IMR-90 (cell line): ENCODE results near the gene ZFPM1. TPM values are rescaled to one million over a fixed set of nuclear protein-coding genes. Genes with fewer than 3 reads are reported as not detected.

ENCODE experiments used
- ATAC-seq: fragments of 200-7000 bp; cut with Tn5 transposase; 2 replicates; pipeline ENCODE4 v1.9.1; 2020; ENCODE audit warnings: low read depth, mild to moderate bottlenecking, moderate library complexity
- BruUV-seq: library from RNA; stranded (reverse); fragments of 400-500 nt; replicated peaks from 2 replicates; lab custom pipeline; 2021; lab: Mats Ljungman, UMichigan
- CTCF ChIA-PET: fragments of 300-600 bp; formaldehyde crosslinking; extraction: SDS; loops from one replicate; lab custom pipeline; 2021; ENCODE audit warnings: antibody characterized with exemption; lab: Yijun Ruan, JAX
- POLR2A ChIA-PET: fragments of 300-600 bp; sonication (Branson Sonifier 250); formaldehyde crosslinking; loops from one replicate; lab custom pipeline; 2022; ENCODE audit warnings: antibody characterized with exemption; ENCODE audit not compliant: unreplicated experiment; lab: Charles Lee
- DNase-seq: peaks from one replicate; pipeline ENCODE4 v3.0.0; 2013
- H2AFZ ChIP-seq: replicated peaks from 2 replicates; pipeline ENCODE3; 2013; ENCODE audit warnings: low read length, mild to moderate bottlenecking; ENCODE audit not compliant: poor library complexity
- H2AK5ac ChIP-seq: 2 replicates; pipeline ENCODE4 v1.6.1; 2013; ENCODE audit warnings: low read depth, low read length, inconsistent platforms
- H2AK9ac ChIP-seq: replicated peaks from 2 replicates; pipeline ENCODE3; 2013; ENCODE audit warnings: mild to moderate bottlenecking, low read depth, low read length, moderate library complexity; ENCODE audit not compliant: poor library complexity
- H2BK120ac ChIP-seq: 2 replicates; pipeline ENCODE4 v1.6.1; 2013; ENCODE audit warnings: low read depth, low read length, inconsistent platforms
- H2BK15ac ChIP-seq: 3 replicates; pipeline ENCODE4 v1.6.1; 2013; ENCODE audit warnings: low read depth, low read length, inconsistent platforms
- H2BK20ac ChIP-seq: 2 replicates; pipeline ENCODE4 v1.6.1; 2013; ENCODE audit warnings: low read depth, mild to moderate bottlenecking, inconsistent platforms, low read length, moderate library complexity
- H2BK5ac ChIP-seq: 2 replicates; pipeline ENCODE4 v1.6.1; 2013; ENCODE audit warnings: mild to moderate bottlenecking, low read depth, low read length, inconsistent platforms; ENCODE audit not compliant: poor library complexity, severe bottlenecking
- H3K14ac ChIP-seq: replicated peaks from 2 replicates; pipeline ENCODE4 v1.6.1; 2013; ENCODE audit warnings: low read depth, low read length, inconsistent platforms
- H3K18ac ChIP-seq: 2 replicates; pipeline ENCODE4 v1.6.1; 2013; ENCODE audit warnings: low read depth, low read length, control low read depth
- H3K23ac ChIP-seq: 2 replicates; pipeline ENCODE4 v1.6.1; 2013; ENCODE audit warnings: low read depth, low read length, inconsistent platforms
- H3K27ac ChIP-seq: 2 replicates; pipeline ENCODE4 v1.5.1; 2013; ENCODE audit warnings: mild to moderate bottlenecking, control low read depth, low read length; ENCODE audit not compliant: insufficient read depth
- H3K27me3 ChIP-seq: 2 replicates; pipeline ENCODE4 v1.6.1; 2013; ENCODE audit warnings: low read length; ENCODE audit not compliant: control insufficient read depth, insufficient read depth
- H3K36me3 ChIP-seq: 2 replicates; pipeline ENCODE4 v1.6.1; 2013; ENCODE audit warnings: low read length, mixed read lengths; ENCODE audit not compliant: control insufficient read depth, insufficient read depth
- H3K4ac ChIP-seq: 2 replicates; pipeline ENCODE4 v1.6.1; 2013; ENCODE audit warnings: low read depth, low read length, inconsistent platforms
- H3K4me1 ChIP-seq: 2 replicates; pipeline ENCODE4 v1.6.1; 2013; ENCODE audit warnings: low read length, mixed read lengths; ENCODE audit not compliant: control insufficient read depth, insufficient read depth
- H3K4me2 ChIP-seq: 2 replicates; pipeline ENCODE4 v1.6.1; 2013; ENCODE audit warnings: low read depth, mild to moderate bottlenecking, control low read depth, low read length, moderate library complexity
- H3K4me3 ChIP-seq: 2 replicates; pipeline ENCODE4 v1.5.1; 2013; ENCODE audit warnings: low read depth, mild to moderate bottlenecking, control low read depth, low read length, moderate library complexity; ENCODE audit not compliant: insufficient read depth
- H3K56ac ChIP-seq: 2 replicates; pipeline ENCODE4 v1.6.1; 2013; ENCODE audit warnings: low read length, inconsistent platforms; ENCODE audit not compliant: insufficient read depth; ENCODE audit errors: extremely low read depth
- H3K79me1 ChIP-seq, 2 experiments: 2 replicates each; pipeline ENCODE4 v1.6.1; 2013; ENCODE audit warnings: low read length in 2 of 2, inconsistent platforms in 1 of 2, low read depth in 1 of 2
- H3K9ac ChIP-seq: 2 replicates; pipeline ENCODE4 v1.6.1; 2013; ENCODE audit warnings: low read depth, low read length, control low read depth
- H3K9me1 ChIP-seq: 2 replicates; pipeline ENCODE4 v1.6.1; 2013; ENCODE audit warnings: low read length, inconsistent platforms; ENCODE audit not compliant: insufficient read depth
- H3K9me3 ChIP-seq: 2 replicates; pipeline ENCODE4 v1.6.1; 2013; ENCODE audit warnings: low read length; ENCODE audit not compliant: control insufficient read depth, insufficient read depth
- H4K20me1 ChIP-seq: 2 replicates; pipeline ENCODE4 v1.6.1; 2013; ENCODE audit warnings: low read length, inconsistent platforms; ENCODE audit not compliant: insufficient read depth
- H4K5ac ChIP-seq: 2 replicates; pipeline ENCODE4 v1.6.1; 2013; ENCODE audit warnings: mild to moderate bottlenecking, low read depth, low read length, control low read depth
- H4K8ac ChIP-seq, 2 experiments: 2 replicates each; pipeline ENCODE4 v1.6.1; 2013; ENCODE audit warnings: low read depth in 2 of 2, low read length in 2 of 2, control low read depth in 1 of 2, inconsistent platforms in 1 of 2
- H4K91ac ChIP-seq: 2 replicates; pipeline ENCODE4 v1.6.1; 2013; ENCODE audit warnings: low read depth, low read length, inconsistent platforms; ENCODE audit not compliant: insufficient read depth
- BHLHE40 ChIP-seq: fragments of 150-350 bp; IDR thresholded peaks from 2 replicates; pipeline ENCODE4 v1.6.1; 2016; ENCODE audit warnings: mild to moderate bottlenecking, low read depth, low read length
- CEBPB ChIP-seq: IDR thresholded peaks from 2 replicates; pipeline ENCODE4 v1.6.1; 2012; ENCODE audit warnings: low read depth, low read length, improper control_type of control experiment
- CHD1 ChIP-seq: IDR thresholded peaks from 2 replicates; pipeline ENCODE4 v1.6.1; 2012; ENCODE audit warnings: low read depth, low read length, improper control_type of control experiment
- CTCF ChIP-seq: conservative IDR thresholded peaks from 2 replicates; pipeline ENCODE4 v1.5.1; 2012; ENCODE audit warnings: mild to moderate bottlenecking, low read depth, low read length, improper control_type of control experiment
- ELK1 ChIP-seq: fragments of 150-350 bp; IDR thresholded peaks from 2 replicates; pipeline ENCODE4 v1.6.1; 2016; ENCODE audit warnings: low read depth, mild to moderate bottlenecking, low read length, moderate library complexity, borderline replicate concordance
- FOS ChIP-seq: fragments of 150-350 bp; IDR thresholded peaks from 2 replicates; pipeline ENCODE4 v1.6.1; 2016; ENCODE audit warnings: low read depth, low read length
- MAFK ChIP-seq: IDR thresholded peaks from 2 replicates; pipeline ENCODE4 v1.6.1; 2012; ENCODE audit warnings: low read depth, low read length, improper control_type of control experiment
- MAZ ChIP-seq: IDR thresholded peaks from 2 replicates; pipeline ENCODE4 v1.6.1; 2012; ENCODE audit warnings: low read depth, mild to moderate bottlenecking, low read length, improper control_type of control experiment, moderate library complexity, borderline replicate concordance
- MXI1 ChIP-seq: IDR thresholded peaks from 2 replicates; pipeline ENCODE4 v1.6.1; 2012; ENCODE audit warnings: low read depth, mild to moderate bottlenecking, low read length, moderate library complexity, borderline replicate concordance
- NFE2L2 ChIP-seq: fragments of 150-350 bp; IDR thresholded peaks from 2 replicates; pipeline ENCODE4 v1.6.1; 2016; ENCODE audit warnings: low read depth, mild to moderate bottlenecking, low read length
- POLR2A ChIP-seq: IDR thresholded peaks from 2 replicates; pipeline ENCODE4 v1.6.1; 2012; ENCODE audit warnings: mild to moderate bottlenecking, low read depth, low read length
- RAD21 ChIP-seq: IDR thresholded peaks from 2 replicates; pipeline ENCODE4 v1.6.1; 2012; ENCODE audit warnings: low read length, improper control_type of control experiment
- RCOR1 ChIP-seq: IDR thresholded peaks from 2 replicates; pipeline ENCODE4 v1.6.1; 2012; ENCODE audit warnings: mild to moderate bottlenecking, low read length, improper control_type of control experiment; ENCODE audit not compliant: insufficient replicate concordance
- RFX5 ChIP-seq: IDR thresholded peaks from 2 replicates; pipeline ENCODE4 v1.8.0; 2012; ENCODE audit warnings: low read depth, mild to moderate bottlenecking, low read length, moderate library complexity
- SMC3 ChIP-seq: fragments of 150-350 bp; IDR thresholded peaks from 2 replicates; pipeline ENCODE4 v1.6.1; 2016; ENCODE audit warnings: low read depth, mild to moderate bottlenecking, antibody characterized with exemption, low read length, moderate library complexity
- USF2 ChIP-seq: fragments of 150-350 bp; IDR thresholded peaks from 2 replicates; pipeline ENCODE4 v1.6.1; 2017; ENCODE audit warnings: mild to moderate bottlenecking, antibody characterized with exemption, low read length, low read depth
- WGBS, 2 experiments: methylation state at CpG; one replicate each; pipeline versions ENCODE4 v1.1.5 to v1.1.7; 2013; ENCODE audit warnings: missing lambda C conversion rate in 2 of 2; ENCODE audit not compliant: insufficient read length in 1 of 2; ENCODE audit errors: extremely low coverage in 2 of 2; 5-methylcytosine and 5-hydroxymethylcytosine counted together
- dilution Hi-C: fragments of 300-500 bp; cut with HindIII; formaldehyde crosslinking; loops from one replicate; pipeline ENCODE4 v1.14.3; 2018; ENCODE audit warnings: low sequenced_read_pairs; ENCODE audit not compliant: unreplicated experiment
- in situ Hi-C: fragments of 300-500 bp; cut with MboI; formaldehyde crosslinking; loops from 3 replicates; pipeline ENCODE4 v1.14.3; 2019; ENCODE audit warnings: low sequenced_read_pairs, inconsistent platforms, mixed read lengths
- intact Hi-C: fragments of 100-400 bp; cut with micrococcal nuclease; formaldehyde crosslinking; loops from 2 replicates; pipeline ENCODE4 v1.10.0; 2022
- polyA plus RNA-seq, 3 experiments: library from polyadenylated mRNA; depleted of rRNA; stranded (reverse); fragments of >200 nt; gene quantifications; 2 replicates each; pipeline ENCODE4 v1.2.3, GENCODE V29; 2012; ENCODE audit warnings: low replicate concordance in 1 of 3
- total RNA-seq: library from RNA; depleted of rRNA; stranded (reverse); fragments of >200 nt; gene quantifications from 2 replicates; pipeline ENCODE4 v1.2.3, GENCODE V29; 2012

The ZFPM1 gene
- total and polyA plus RNA-seq, 2 of the 4 experiments (the other 2 are of a cell fraction) = 0.36 to 1.1 TPM

GRCh38 chr16:88472069-88472468, 19.0 kb downstream of the ZFPM1 start:
- WGBS, 2 experiments = 93% methylated on average over 3 of the region's 12 CpGs; no CpG with 5 or more reads in 1 of the 2 experiments
- Histone ChIP-seq H3K4ac (no peak overlapping the region), H2BK15ac (no peak overlapping the region), H3K9me3 (no peaks in the 10 kb centered on the region), H2BK20ac (no peak overlapping the region), H3K9ac (no peak overlapping the region), H3K9me1 (0 out of 2 replicates have a peak, but pooled peaks cover 2% of the 10 kb centered on the region), H3K18ac (no peak overlapping the region), H3K36me3 (no peaks in the 10 kb centered on the region), H3K4me2 (no peak overlapping the region), H2AK9ac (no peak overlapping the region), H3K23ac (no peak overlapping the region), H2AK5ac (no peak overlapping the region), H3K27me3 (no peaks in the 10 kb centered on the region), H4K91ac (no peak overlapping the region), H4K8ac (no peak overlapping the region), H4K5ac (no peak overlapping the region), H3K79me1 (peaks cover 0 to 26% of the 10 kb centered on the region in 2 experiments; a peak in 2 of 4 replicates), H3K4me3 (no peak overlapping the region), H2BK120ac (no peak overlapping the region), H3K56ac (no peak overlapping the region), H3K4me1 (peaks cover 7% of the 10 kb centered on the region), H2AFZ (no peak overlapping the region), H2BK5ac (no peak overlapping the region), H3K27ac (no peak overlapping the region), H3K14ac (no peak overlapping the region), H4K20me1 (peaks cover 18% of the 10 kb centered on the region)
- dilution Hi-C loops (no loop called here), in situ Hi-C loops (no loop called here), intact Hi-C loops (no loop called here)
- ATAC-seq = no peak
- BruUV-seq = no TSS peak
- ChIA-PET CTCF (no interaction called here), POLR2A (no interaction called here)
- DNase-seq = no peak
- TF ChIP-seq MAFK (no peak), CTCF (no peak), NFE2L2 (no peak), MXI1 (no peak), RCOR1 (no peak), CHD1 (no peak), SMC3 (no peak), FOS (no peak), RFX5 (no peak), CEBPB (no peak), BHLHE40 (no peak), POLR2A (no peak), RAD21 (no peak), MAZ (no peak), USF2 (no peak), ELK1 (no peak)
